GM19467 (cell line): ENCODE results near the gene SNRNP40.

ENCODE experiments used
- ATAC-seq: cut with Tn5 transposase; IDR thresholded peaks from one replicate; pipeline ENCODE4 v1.9.1; 2021; ENCODE audit warnings: mild to moderate bottlenecking, moderate library complexity; ENCODE audit not compliant: unreplicated experiment

Gene SNRNP40

GRCh38 chr1:31296486-31297276 lies at the start of gene SNRNP40, which contains the start of gene ZCCHC17:
Gene SNRNP40, minus strand, starts transcription at chr1:31296788. Its CDS starts 37 bp downstream, at chr1:31296751.
Gene ZCCHC17, plus strand, starts transcription at chr1:31297032. Its CDS starts 13,067 bp downstream, at chr1:31310099.
- peak; percentile 96 for ATAC-seq

GRCh38 chr1:31345635-31346034 lies 49.0 kb upstream of the SNRNP40 start:
- ATAC-seq = no peak

- no peak for ATAC-seq
These were observed 47.9 kb upstream of the SNRNP40 start for GRCh38 chr1:31344503-31344902.

GRCh38 chr1:31336687-31337467 lies 40.3 kb upstream of the SNRNP40 start:
- no peak for ATAC-seq

GRCh38 chr1:31335007-31335406 lies 38.4 kb upstream of the SNRNP40 start:
- ATAC-seq = no peak

GRCh38 chr1:31327381-31327780 lies 30.8 kb upstream of the SNRNP40 start:
- no peak for ATAC-seq

GRCh38 chr1:31326461-31326860 lies 29.9 kb upstream of the SNRNP40 start:
- no peak for ATAC-seq

- no peak for ATAC-seq
These were observed 28.4 kb upstream of the SNRNP40 start for GRCh38 chr1:31324992-31325391.

- no peak for ATAC-seq
These were observed 27.5 kb upstream of the SNRNP40 start for GRCh38 chr1:31324093-31324492.

GRCh38 chr1:31318146-31318545 lies 21.6 kb upstream of the SNRNP40 start:
- ATAC-seq = no peak

GRCh38 chr1:31315902-31316301 lies 19.3 kb upstream of the SNRNP40 start:
- ATAC-seq = no peak

- no peak for ATAC-seq
These were observed 13.6 kb upstream of the SNRNP40 start for GRCh38 chr1:31310198-31310597.

- ATAC-seq = no peak
These were observed 11.4 kb upstream of the SNRNP40 start for GRCh38 chr1:31308036-31308435.

- ATAC-seq = no peak
These were observed 9.7 kb upstream of the SNRNP40 start for GRCh38 chr1:31306278-31306677.

GRCh38 chr1:31302709-31303441 lies 6.3 kb upstream of the SNRNP40 start:
- no peak for ATAC-seq

- ATAC-seq = no peak
These were observed 3.6 kb upstream of the SNRNP40 start for GRCh38 chr1:31300193-31300592.

GRCh38 chr1:31299365-31299764 lies 2.8 kb upstream of the SNRNP40 start:
- no peak for ATAC-seq

- peak; percentile 3 for ATAC-seq
These were observed 974 bp upstream of the SNRNP40 start for GRCh38 chr1:31297277-31298247.

- ATAC-seq = no peak
These were observed 608 bp downstream of the SNRNP40 start for GRCh38 chr1:31295874-31296485.

GRCh38 chr1:31289021-31289420 lies 7.6 kb downstream of the SNRNP40 start:
- ATAC-seq = no peak
